Ovary (tissue), 9 donors: ENCODE data around the gene GADD45GIP1. TPM values are rescaled to one million over a fixed set of nuclear protein-coding genes. Genes with fewer than 3 reads are reported as not detected.

Experiments used
- DNase-seq, 5 donors: peaks; one replicate each; pipeline ENCODE4 v3.0.0-alpha.2; 2019 to 2020
- H3K27ac ChIP-seq, 2 donors: fragments of 200-600 bp; one replicate each; pipeline versions ENCODE4 v1.5.1 to v1.8.0; 2019 to 2022
- H3K27me3 ChIP-seq: fragments of 200-600 bp; one replicate; pipeline ENCODE4 v1.8.0; 2022
- H3K36me3 ChIP-seq: fragments of 200-600 bp; sonication (generic); one replicate; pipeline ENCODE4 v1.5.1; 2019
- H3K4me1 ChIP-seq: one replicate; pipeline ENCODE4 v1.8.1; 2013; ENCODE audit warnings: mild to moderate bottlenecking, moderate library complexity; ENCODE audit not compliant: insufficient read depth
- H3K4me3 ChIP-seq: fragments of 200-600 bp; sonication (generic); one replicate; pipeline ENCODE4 v1.5.1; 2017
- H3K9me3 ChIP-seq, 2 donors: fragments of 200-600 bp in 1 of 2; sonication (generic) in 1 of 2; one replicate each; pipeline versions ENCODE4 v1.5.1 to v1.8.1; 2013 to 2019; ENCODE audit warnings: mild to moderate bottlenecking in 1 of 2, moderate library complexity in 1 of 2
- CTCF ChIP-seq, 3 donors: fragments of 450-650 bp in 2 of 3; fragments of 200-600 bp in 1 of 3; IDR thresholded peaks; one replicate each; pipeline versions ENCODE4 v1.5.1 to v1.8.0; 2016 to 2022; ENCODE audit warnings: antibody characterized with exemption in 3 of 3, mild to moderate bottlenecking in 1 of 3
- EP300 ChIP-seq: sonication (generic); formaldehyde crosslinking; IDR thresholded peaks from one replicate; pipeline ENCODE4 v1.6.1; 2017; ENCODE audit warnings: antibody characterized with exemption
- POLR2A ChIP-seq: fragments of 450-650 bp; IDR thresholded peaks from one replicate; pipeline ENCODE4 v1.6.1; 2017; ENCODE audit warnings: antibody characterized with exemption, mild to moderate bottlenecking, moderate library complexity
- WGBS, 3 donors: extraction: QIAGEN DNeasy Blood & Tissue Kit in 1 of 3; methylation state at CpG; one replicate each; pipeline versions ENCODE4 v1.1.5 to v1.1.7; 2013 to 2017; 5-methylcytosine and 5-hydroxymethylcytosine counted together
- intact Hi-C, 4 donors: fragments of 100-400 bp; cut with DNase I; formaldehyde crosslinking; loops; one replicate each; pipeline versions ENCODE4 v1.11.0 to v1.15.1; 2022 to 2023
- polyA plus RNA-seq, 2 donors: library from polyadenylated mRNA; stranded (reverse); fragments of 200-250 nt in 1 of 2; fragments of 350-450 nt in 1 of 2; fragmentation: Illumina TruSeq in 1 of 2; extraction: RNeasy Lipid Tissue Mini Kit (QIAGEN cat#74804) in 1 of 2; gene quantifications; one replicate each; pipeline ENCODE4 v1.2.3, GENCODE V29; 2013 to 2014
- total RNA-seq, 7 donors: library from RNA; depleted of rRNA in 2 of 7; stranded (reverse); fragments of >200 nt in 2 of 7; fragmentation: NEBNext Ultra II Directional in 3 of 7; extraction: Animal tissue kit (Norgen Biotek cat#: 25700) in 3 of 7; gene quantifications; one replicate each; pipeline versions ENCODE4 v1.1.0 to v1.2.4, GENCODE V29; 2016 to 2023
- donor health status: DM: no; HTN: no; CAD: no; lungs with moderate emphysema.
- donor health status: DM: no; HTN: no; CAD: no.
- donor health status: Bipolar disorder and iron deficiency.
- donor health status: DM: yes; HTN: yes; CAD: no.
- donor health status: DM: no; HTN: no; CAD: no.
- donor health status: DM: yes; HTN: yes; CAD: no.

The GADD45GIP1 gene
- total and polyA plus RNA-seq, 9 donors, result 1.8 to 57.7 (median 19.1) TPM

GRCh38 chr19:12992729-12993128 is 35.7 kb upstream of the GADD45GIP1 start:
- TF ChIP-seq EP300 (no peak), CTCF (IDR thresholded peaks at IDR 0.05) (no peak), POLR2A (no peak)
- WGBS, 3 donors, result 95 to 98% (median 96%) methylated on average over 11 of the region's 11 CpGs
- Histone ChIP-seq H3K4me1 (peaks cover 8% of the 10 kb centered on the region), H3K27ac (no peak overlapping the region), H3K9me3 (no peaks in the 10 kb centered on the region), H3K4me3 (no peak overlapping the region), H3K27me3 (no peaks in the 10 kb centered on the region), H3K36me3 (no peaks in the 10 kb centered on the region)
- DNase-seq, result peak in 1 of 5 donors; percentile 21
- intact Hi-C loops, result no loop called here

- Histone ChIP-seq H3K4me3 (no peak overlapping the region), H3K27me3 (no peaks in the 10 kb centered on the region), H3K4me1 (peaks cover 3% of the 10 kb centered on the region), H3K9me3 (no peaks in the 10 kb centered on the region), H3K36me3 (no peaks in the 10 kb centered on the region), H3K27ac (no peak overlapping the region)
- DNase-seq, result no peak
- 96 to 99% (median 97%) methylated on average over 5 of the region's 5 CpGs for WGBS, 3 donors
- intact Hi-C loops, result no loop called here
- no peak for TF ChIP-seq POLR2A
- TF ChIP-seq EP300, result no peak
- TF ChIP-seq CTCF (IDR thresholded peaks at IDR 0.05), result no peak
Measured at GRCh38 chr19:12991296-12991695, 34.3 kb upstream of the GADD45GIP1 start.

GRCh38 chr19:12990853-12991252 is 33.8 kb upstream of the GADD45GIP1 start:
- Histone ChIP-seq H3K4me1 (peaks cover 3% of the 10 kb centered on the region), H3K27ac (no peak overlapping the region), H3K36me3 (no peaks in the 10 kb centered on the region), H3K9me3 (no peaks in the 10 kb centered on the region), H3K27me3 (no peaks in the 10 kb centered on the region), H3K4me3 (no peak overlapping the region)
- TF ChIP-seq EP300 (no peak), POLR2A (no peak), CTCF (IDR thresholded peaks at IDR 0.05) (no peak)
- intact Hi-C loops, result no loop called here
- DNase-seq, result no peak
- 78 to 79% (median 78%) methylated on average over 3 of the region's 3 CpGs for WGBS, 3 donors

DNA sequence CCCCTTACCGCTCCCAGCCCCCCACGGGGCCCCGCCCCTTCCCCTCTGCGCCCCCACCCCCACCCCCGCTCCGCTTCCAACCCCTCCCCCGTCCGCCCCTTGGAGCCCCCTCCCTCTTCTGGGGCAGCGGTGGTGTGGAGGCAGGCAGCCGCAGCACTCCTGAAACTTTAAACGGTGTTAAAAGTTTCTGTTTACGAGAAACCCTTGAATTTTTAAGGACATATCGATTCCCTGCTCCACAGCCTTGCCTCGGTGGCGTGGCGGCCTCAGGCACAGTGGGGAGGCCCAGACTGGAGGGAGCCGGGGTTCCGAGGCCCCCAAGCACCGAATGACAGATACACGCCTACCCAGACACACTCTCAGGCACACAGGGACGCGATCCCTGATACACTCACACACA is 33.4 kb upstream of the GADD45GIP1 start:
- Histone ChIP-seq H3K9me3 (no peaks in the 10 kb centered on the region), H3K27me3 (no peaks in the 10 kb centered on the region), H3K4me1 (peaks cover 3% of the 10 kb centered on the region), H3K4me3 (no peak overlapping the region), H3K36me3 (no peaks in the 10 kb centered on the region), H3K27ac (no peak overlapping the region)
- 37 to 54% (median 39%) methylated on average over 22 of the region's 22 CpGs for WGBS, 3 donors
- intact Hi-C loops, result no loop called here
- DNase-seq, result peak in 1 of 5 donors; percentile 19
- TF ChIP-seq POLR2A, result no peak
- TF ChIP-seq CTCF (IDR thresholded peaks at IDR 0.05), result no peak
- no peak for TF ChIP-seq EP300
